Mesenchymal stem cell (in vitro differentiated cells and primary cell): ENCODE measurements around the gene MMS22L.

Experiments
- DNase-seq: peaks from one replicate; pipeline ENCODE4 v3.0.0-alpha.2; 2013
- H2AFZ ChIP-seq: one replicate; pipeline ENCODE4 v1.6.1; 2013; ENCODE audit warnings: low read depth, mild to moderate bottlenecking, control low read depth, inconsistent platforms, low read length, moderate library complexity
- H2AK5ac ChIP-seq: 2 replicates; pipeline ENCODE4 v1.6.1; 2013; ENCODE audit warnings: low read length, moderate library complexity, mild to moderate bottlenecking, inconsistent platforms; ENCODE audit not compliant: severe bottlenecking
- H2BK120ac ChIP-seq: one replicate; pipeline ENCODE4 v1.6.1; 2013; ENCODE audit warnings: low read depth, mild to moderate bottlenecking, inconsistent platforms, low read length, moderate library complexity
- H2BK12ac ChIP-seq, 2 experiments: one replicate each; pipeline ENCODE4 v1.6.1; 2013; ENCODE audit warnings: inconsistent platforms in 2 of 2, low read length in 2 of 2, mild to moderate bottlenecking in 2 of 2, moderate library complexity in 2 of 2, control low read depth in 1 of 2
- H2BK15ac ChIP-seq: one replicate; pipeline ENCODE4 v1.6.1; 2013; ENCODE audit warnings: mild to moderate bottlenecking, low read depth, inconsistent platforms; ENCODE audit not compliant: poor library complexity, severe bottlenecking
- H2BK5ac ChIP-seq: 2 replicates; pipeline ENCODE4 v1.6.1; 2013; ENCODE audit warnings: low read depth, mild to moderate bottlenecking, low read length, control low read depth, inconsistent platforms; ENCODE audit not compliant: poor library complexity, severe bottlenecking
- H3K14ac ChIP-seq, 2 experiments: one replicate each; pipeline ENCODE4 v1.6.1; 2013; ENCODE audit warnings: inconsistent platforms in 2 of 2, low read length in 2 of 2, control low read depth in 1 of 2, mild to moderate bottlenecking in 1 of 2, moderate library complexity in 1 of 2
- H3K18ac ChIP-seq, 2 experiments: one replicate each; pipeline ENCODE4 v1.6.1; 2013; ENCODE audit warnings: inconsistent platforms in 2 of 2, low read length in 2 of 2, control low read depth in 1 of 2, low read depth in 1 of 2, mild to moderate bottlenecking in 1 of 2
- H3K23ac ChIP-seq, 2 experiments: one replicate each; pipeline ENCODE4 v1.6.1; 2013; ENCODE audit warnings: inconsistent platforms in 2 of 2, low read length in 2 of 2, mild to moderate bottlenecking in 2 of 2, moderate library complexity in 2 of 2, control low read depth in 1 of 2
- H3K27ac ChIP-seq: 2 replicates; pipeline ENCODE4 v1.5.1; 2013; ENCODE audit warnings: mild to moderate bottlenecking, moderate library complexity, low read length, control low read depth, inconsistent platforms; ENCODE audit not compliant: poor library complexity, severe bottlenecking
- H3K27me3 ChIP-seq, 2 experiments: 2 replicates each; pipeline versions ENCODE4 v1.6.1 to v1.7.0; 2013; ENCODE audit warnings: low read length in 2 of 2, mild to moderate bottlenecking in 2 of 2, moderate library complexity in 2 of 2, control low read depth in 1 of 2, inconsistent platforms in 1 of 2; ENCODE audit not compliant: control insufficient read depth in 1 of 2, insufficient read depth in 1 of 2
- H3K36me3 ChIP-seq, 2 experiments: 2 replicates each; pipeline versions ENCODE4 v1.6.1 to v1.7.0; 2013; ENCODE audit warnings: low read length in 2 of 2, control low read depth in 1 of 2, inconsistent platforms in 1 of 2, low read depth in 1 of 2, mild to moderate bottlenecking in 1 of 2; ENCODE audit not compliant: insufficient read depth in 2 of 2, control insufficient read depth in 1 of 2
- H3K4ac ChIP-seq, 2 experiments: one replicate each; pipeline ENCODE4 v1.6.1; 2013; ENCODE audit warnings: inconsistent platforms in 2 of 2, low read length in 2 of 2, mild to moderate bottlenecking in 2 of 2, moderate library complexity in 2 of 2, control low read depth in 1 of 2, low read depth in 1 of 2
- H3K4me1 ChIP-seq: 2 replicates; pipeline ENCODE4 v1.6.1; 2013; ENCODE audit warnings: low read depth, low read length, control low read depth; ENCODE audit not compliant: control insufficient read depth, insufficient read depth
- H3K4me2 ChIP-seq: 2 replicates; pipeline ENCODE4 v1.6.1; 2013; ENCODE audit warnings: low read length, mild to moderate bottlenecking, inconsistent platforms; ENCODE audit not compliant: poor library complexity, severe bottlenecking
- H3K4me3 ChIP-seq, 2 experiments: 2 replicates each; pipeline versions ENCODE4 v1.5.1 to v1.7.0; 2013; ENCODE audit warnings: low read length in 2 of 2, mild to moderate bottlenecking in 2 of 2, control low read depth in 1 of 2, low read depth in 1 of 2; ENCODE audit not compliant: insufficient read depth in 1 of 2
- H3K79me1 ChIP-seq: replicated peaks from 2 replicates; pipeline ENCODE4 v1.6.1; 2013; ENCODE audit warnings: mild to moderate bottlenecking, control low read depth, low read length, inconsistent platforms; ENCODE audit not compliant: poor library complexity, severe bottlenecking
- H3K9ac ChIP-seq: 2 replicates; pipeline ENCODE4 v1.7.0; 2013; ENCODE audit warnings: mild to moderate bottlenecking, low read length, moderate library complexity
- H3K9me3 ChIP-seq: 2 replicates; pipeline ENCODE4 v1.7.0; 2013; ENCODE audit warnings: mild to moderate bottlenecking, low read length; ENCODE audit not compliant: control insufficient read depth
- H4K8ac ChIP-seq: one replicate; pipeline ENCODE4 v1.6.1; 2013; ENCODE audit warnings: inconsistent platforms, mild to moderate bottlenecking, low read length, moderate library complexity
- H4K91ac ChIP-seq: one replicate; pipeline ENCODE4 v1.6.1; 2013; ENCODE audit warnings: mild to moderate bottlenecking, low read length, inconsistent platforms
- WGBS: methylation state at CpG from one replicate; pipeline ENCODE4 v1.1.7; 2013; ENCODE audit warnings: mixed read lengths; 5-methylcytosine and 5-hydroxymethylcytosine counted together

MMS22L gene

DNA sequence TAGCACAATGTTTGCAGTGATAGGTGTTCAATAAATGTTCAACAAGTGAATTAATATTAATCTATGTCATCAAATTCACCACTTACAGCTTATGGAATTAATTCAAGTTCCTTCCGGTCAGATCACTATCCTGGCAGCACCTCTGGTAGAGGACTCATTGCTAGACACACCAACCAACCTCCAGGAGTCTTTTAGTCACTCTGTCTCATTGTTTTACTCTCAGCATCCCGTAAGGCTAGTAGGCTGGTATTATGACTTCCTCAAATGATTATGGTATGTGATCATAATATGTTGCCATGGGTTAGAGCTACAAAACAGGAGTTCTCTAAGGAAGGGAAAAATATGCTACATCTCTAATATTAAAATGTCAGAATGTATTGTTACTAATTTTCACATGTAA lies 21.7 kb upstream of the MMS22L start:
- Histone ChIP-seq H3K36me3 (no peaks in the 10 kb centered on the region), H4K91ac (no peak overlapping the region), H3K23ac (no peak overlapping the region), H2AFZ (no peak overlapping the region), H2AK5ac (no peak overlapping the region), H3K4me1 (no peaks in the 10 kb centered on the region), H3K27me3 (no peaks in the 10 kb centered on the region), H2BK15ac (no peak overlapping the region), H2BK5ac (no peak overlapping the region), H3K18ac (no peak overlapping the region), H3K9ac (no peak overlapping the region), H3K4me2 (no peak overlapping the region), H4K8ac (no peak overlapping the region), H3K79me1 (no peaks in the 10 kb centered on the region), H2BK120ac (no peak overlapping the region), H2BK12ac (no peak overlapping the region), H3K14ac (no peak overlapping the region), H3K4ac (no peak overlapping the region), H3K4me3 (no peak overlapping the region), H3K27ac (no peak overlapping the region), H3K9me3 (no peaks in the 10 kb centered on the region)
- DNase-seq, result no peak
- WGBS, result 90% methylated on average over 2 of the region's 2 CpGs

DNA sequence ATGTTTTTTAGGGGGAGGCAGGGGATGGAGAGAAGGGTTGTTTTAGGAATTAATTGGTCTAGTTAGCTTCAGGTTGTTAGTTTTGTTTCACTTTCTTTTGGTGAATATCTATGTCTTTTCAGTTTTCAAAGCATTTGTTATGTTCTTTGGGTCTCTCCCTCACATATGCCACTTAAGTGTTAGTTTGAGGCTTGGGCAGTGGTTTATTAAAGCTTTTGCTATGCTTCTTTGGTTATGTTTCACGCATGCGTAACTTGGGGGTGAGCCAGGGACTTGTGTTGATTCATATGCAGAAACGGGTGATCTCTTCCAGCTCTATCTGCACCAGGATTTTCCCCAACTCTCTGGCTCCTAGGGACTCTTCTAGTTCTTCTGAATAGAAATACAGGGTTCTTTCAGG lies 11.4 kb upstream of the MMS22L start:
- H2BK12ac ChIP-seq, result no peak overlapping the region
- H3K27me3 ChIP-seq, result no peaks in the 10 kb centered on the region
- no peak overlapping the region for H2BK5ac ChIP-seq
- H3K23ac ChIP-seq, result no peak overlapping the region
- H3K36me3 ChIP-seq, result no peaks in the 10 kb centered on the region
- H3K9ac ChIP-seq, result peak overlapping the region; percentile 24
- no peak overlapping the region for H2BK15ac ChIP-seq
- no peak overlapping the region for H4K8ac ChIP-seq
- no peaks in the 10 kb centered on the region for H3K79me1 ChIP-seq
- H3K14ac ChIP-seq, result no peak overlapping the region
- H3K9me3 ChIP-seq, result peaks cover 2% of the 10 kb centered on the region
- H4K91ac ChIP-seq, result no peak overlapping the region
- no CpG with 5 or more reads among the region's 3 CpGs for WGBS
- H3K18ac ChIP-seq, result no peak overlapping the region
- peak overlapping the region in 1 of 2 experiments; percentile 45 for H3K4me3 ChIP-seq
- no peak for DNase-seq
- no peaks in the 10 kb centered on the region for H3K4me1 ChIP-seq
- H2AFZ ChIP-seq, result no peak overlapping the region
- no peak overlapping the region for H3K4me2 ChIP-seq
- no peak overlapping the region for H3K4ac ChIP-seq
- no peak overlapping the region for H2AK5ac ChIP-seq
- no peak overlapping the region for H3K27ac ChIP-seq
- H2BK120ac ChIP-seq, result no peak overlapping the region

DNA sequence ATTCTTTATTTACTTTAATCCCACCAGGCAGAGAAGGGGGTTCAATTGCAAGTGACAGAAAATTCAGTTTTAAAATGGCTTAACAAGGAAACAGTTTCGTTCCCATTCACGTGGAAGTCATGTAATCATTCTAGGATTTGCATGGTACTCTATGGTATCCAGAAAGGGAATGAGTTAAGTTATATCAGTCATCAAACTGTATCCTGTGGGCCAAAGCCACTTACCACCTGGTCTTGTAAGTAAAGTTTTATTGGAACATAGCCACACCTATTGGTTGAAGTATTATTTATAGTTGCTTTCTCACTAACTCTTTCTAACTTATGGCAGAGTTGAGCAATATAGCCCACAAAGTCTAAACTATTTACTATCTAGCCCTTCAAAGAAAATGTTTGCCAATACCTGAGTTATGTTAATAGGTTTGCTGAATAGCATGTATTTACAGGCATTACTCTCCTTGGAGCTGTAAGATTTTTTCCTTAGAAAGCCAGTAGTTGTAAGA lies 10.2 kb upstream of the MMS22L start:
- Histone ChIP-seq H3K4me1 (no peaks in the 10 kb centered on the region), H2BK12ac (no peak overlapping the region), H2BK15ac (no peak overlapping the region), H2BK120ac (no peak overlapping the region), H3K14ac (no peak overlapping the region), H3K36me3 (no peaks in the 10 kb centered on the region), H2BK5ac (no peak overlapping the region), H4K91ac (no peak overlapping the region), H3K4me2 (no peak overlapping the region), H3K4ac (no peak overlapping the region), H3K9me3 (peaks cover 4% of the 10 kb centered on the region), H2AFZ (no peak overlapping the region), H3K27me3 (no peaks in the 10 kb centered on the region), H3K18ac (no peak overlapping the region), H3K79me1 (no peaks in the 10 kb centered on the region), H3K9ac (no peak overlapping the region), H3K23ac (no peak overlapping the region), H3K27ac (no peak overlapping the region), H2AK5ac (no peak overlapping the region), H3K4me3 (no peak overlapping the region), H4K8ac (no peak overlapping the region)
- DNase-seq, result peak; percentile 39
- WGBS, result 88% methylated on average over 2 of the region's 2 CpGs

DNA sequence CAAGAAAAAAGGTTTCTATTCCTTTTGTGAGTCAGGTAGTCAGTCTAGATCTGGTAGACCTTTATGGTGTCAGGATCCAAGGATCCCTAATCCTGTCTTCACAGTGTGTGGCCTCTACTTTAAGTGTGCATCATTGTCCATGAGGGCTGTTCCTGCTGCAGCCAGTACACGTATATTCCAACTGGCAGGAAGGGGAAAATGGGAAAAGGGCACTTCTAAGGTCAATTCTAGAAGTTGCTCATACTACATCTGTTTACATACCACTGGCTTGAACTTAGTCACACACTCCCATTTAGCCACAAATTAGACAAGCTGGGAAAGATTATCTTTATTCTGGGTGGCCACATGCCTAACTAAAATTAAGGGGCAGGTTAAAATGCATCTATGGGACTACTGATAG lies 9.7 kb upstream of the MMS22L start:
- Histone ChIP-seq H4K91ac (no peak overlapping the region), H3K4me3 (no peak overlapping the region), H3K79me1 (no peaks in the 10 kb centered on the region), H3K14ac (no peak overlapping the region), H3K9ac (no peak overlapping the region), H3K23ac (no peak overlapping the region), H4K8ac (no peak overlapping the region), H2BK15ac (no peak overlapping the region), H2BK5ac (no peak overlapping the region), H3K27me3 (no peaks in the 10 kb centered on the region), H3K4ac (no peak overlapping the region), H3K27ac (no peak overlapping the region), H3K4me1 (no peaks in the 10 kb centered on the region), H3K9me3 (peaks cover 4% of the 10 kb centered on the region), H2AK5ac (no peak overlapping the region), H2AFZ (no peak overlapping the region), H2BK12ac (no peak overlapping the region), H2BK120ac (no peak overlapping the region), H3K18ac (no peak overlapping the region), H3K4me2 (no peak overlapping the region), H3K36me3 (no peaks in the 10 kb centered on the region)
- DNase-seq, result peak; percentile 85
- no CpG with 5 or more reads among the region's 1 CpG for WGBS
